OCI-LY1 (cell line): ENCODE data around the gene DALRD3.

Experiments
- EZH2 ChIP-seq: fragments of 200-600 bp; sonication (generic), shearing (Covaris generic); IDR thresholded peaks from 2 replicates; pipeline ENCODE4 v1.8.0; 2017; ENCODE audit warnings: borderline replicate concordance, mixed run types, mild to moderate bottlenecking, antibody characterized with exemption, low read length, moderate library complexity, mixed read lengths
- TF ChIP-seq, protein P1 (sequence below): fragments of 200-600 bp; sonication (generic), shearing (Covaris generic); IDR thresholded peaks from 2 replicates; pipeline ENCODE4 v1.5.1; 2017; ENCODE audit warnings: mild to moderate bottlenecking, antibody characterized with exemption, low read length, moderate library complexity, mixed read lengths

DNA sequence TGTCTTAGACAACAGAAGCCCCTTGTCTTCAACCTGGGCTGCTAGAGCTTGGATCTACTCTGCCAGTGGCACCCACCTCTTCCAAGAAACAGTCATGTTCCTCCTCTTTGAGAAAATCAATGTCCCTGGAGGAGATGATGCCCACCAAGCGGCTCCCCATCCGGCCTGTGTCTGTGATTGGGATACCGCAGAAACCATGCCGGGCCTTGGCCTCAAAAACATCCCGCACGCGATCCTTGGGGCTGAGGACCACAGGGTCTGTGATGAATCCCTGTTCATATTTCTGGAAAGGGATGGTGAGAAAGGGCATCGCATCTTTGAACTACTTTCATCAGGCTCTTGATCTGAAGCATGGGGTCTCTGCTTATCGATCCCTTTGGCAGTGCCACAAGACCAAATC is 9.3 kb upstream of the DALRD3 start:
- TF ChIP-seq, protein P1, sequence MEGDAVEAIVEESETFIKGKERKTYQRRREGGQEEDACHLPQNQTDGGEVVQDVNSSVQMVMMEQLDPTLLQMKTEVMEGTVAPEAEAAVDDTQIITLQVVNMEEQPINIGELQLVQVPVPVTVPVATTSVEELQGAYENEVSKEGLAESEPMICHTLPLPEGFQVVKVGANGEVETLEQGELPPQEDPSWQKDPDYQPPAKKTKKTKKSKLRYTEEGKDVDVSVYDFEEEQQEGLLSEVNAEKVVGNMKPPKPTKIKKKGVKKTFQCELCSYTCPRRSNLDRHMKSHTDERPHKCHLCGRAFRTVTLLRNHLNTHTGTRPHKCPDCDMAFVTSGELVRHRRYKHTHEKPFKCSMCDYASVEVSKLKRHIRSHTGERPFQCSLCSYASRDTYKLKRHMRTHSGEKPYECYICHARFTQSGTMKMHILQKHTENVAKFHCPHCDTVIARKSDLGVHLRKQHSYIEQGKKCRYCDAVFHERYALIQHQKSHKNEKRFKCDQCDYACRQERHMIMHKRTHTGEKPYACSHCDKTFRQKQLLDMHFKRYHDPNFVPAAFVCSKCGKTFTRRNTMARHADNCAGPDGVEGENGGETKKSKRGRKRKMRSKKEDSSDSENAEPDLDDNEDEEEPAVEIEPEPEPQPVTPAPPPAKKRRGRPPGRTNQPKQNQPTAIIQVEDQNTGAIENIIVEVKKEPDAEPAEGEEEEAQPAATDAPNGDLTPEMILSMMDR: no peak
- TF ChIP-seq EZH2: no peak
